Stimulated activated CD8-positive, alpha-beta memory T cell treated with anti-CD3 and anti-CD28 coated beads, Interleukin-4, amount 100 ng/mL, for 48 hours (primary cell): Measurements from ENCODE around the gene ZMIZ1.

Experiments used
- DNase-seq: peaks from one replicate; pipeline ENCODE4 v3.0.0-alpha.2; 2020

The ZMIZ1 gene

GRCh38 chr10:79314761-79315601, 246.2 kb downstream of the ZMIZ1 start:
- DNase-seq = no peak

GRCh38 chr10:79315602-79315920, 246.8 kb downstream of the ZMIZ1 start:
- DNase-seq = no peak

GRCh38 chr10:79316671-79317431, 248.1 kb downstream of the ZMIZ1 start:
- no peak for DNase-seq

GRCh38 chr10:79318369-79318768, 249.6 kb downstream of the ZMIZ1 start:
- DNase-seq = no peak

GRCh38 chr10:79319115-79319771, 250.5 kb downstream of the ZMIZ1 start:
- DNase-seq = no peak

- DNase-seq = no peak
Measured at GRCh38 chr10:79320316-79320715, 251.6 kb downstream of the ZMIZ1 start.

GRCh38 chr10:79320820-79321493, 252.2 kb downstream of the ZMIZ1 start:
- DNase-seq = peak; percentile 47

GRCh38 chr10:79321494-79321882, 252.7 kb downstream of the ZMIZ1 start:
- DNase-seq = no peak

GRCh38 chr10:79321951-79322350, 253.2 kb downstream of the ZMIZ1 start:
- no peak for DNase-seq

- peak; percentile 83 for DNase-seq
Measured at GRCh38 chr10:79322616-79323543, 254.1 kb downstream of the ZMIZ1 start.

- no peak for DNase-seq
Measured at GRCh38 chr10:79323602-79324001, 254.8 kb downstream of the ZMIZ1 start.

- no peak for DNase-seq
Measured at GRCh38 chr10:79324032-79324695, 255.4 kb downstream of the ZMIZ1 start.

GRCh38 chr10:79326361-79327089, 257.8 kb downstream of the ZMIZ1 start:
- no peak for DNase-seq

GRCh38 chr10:79327090-79327457, 258.3 kb downstream of the ZMIZ1 start:
- no peak for DNase-seq

- no peak for DNase-seq
Measured at GRCh38 chr10:79328147-79328701, 259.5 kb downstream of the ZMIZ1 start.

GRCh38 chr10:79328737-79329504, 260.2 kb downstream of the ZMIZ1 start:
- DNase-seq = no peak

- DNase-seq = no peak
Measured at GRCh38 chr10:79329529-79329928, 260.8 kb downstream of the ZMIZ1 start.

GRCh38 chr10:79331226-79331625, 262.5 kb downstream of the ZMIZ1 start:
- no peak for DNase-seq

GRCh38 chr10:79331709-79332108, 262.9 kb downstream of the ZMIZ1 start:
- peak; percentile 87 for DNase-seq
